PFSK-1 (cell line): ENCODE measurements around the gene PDZD7.

Source experiments
- POLR2AphosphoS5 ChIP-seq: IDR thresholded peaks from 2 replicates; pipeline ENCODE4 v1.6.1; 2012; ENCODE audit warnings: low read depth, mild to moderate bottlenecking, control low read depth, low read length, moderate library complexity
- SIN3A ChIP-seq: IDR thresholded peaks from 2 replicates; pipeline ENCODE4 v1.6.1; 2012; ENCODE audit warnings: mild to moderate bottlenecking, low read length, moderate library complexity, borderline replicate concordance; ENCODE audit not compliant: insufficient read depth

- TF ChIP-seq SIN3A (no peak), POLR2AphosphoS5 (no peak)
Observed at GRCh38 chr10:101053516-101053915, 22.6 kb upstream of the PDZD7 start.
